H4 (cell line): ENCODE data around the gene COG4. TPM values are rescaled to one million over a fixed set of nuclear protein-coding genes. Genes with fewer than 3 reads are reported as not detected.

ENCODE experiments used
- DNase-seq: peaks from one replicate; pipeline ENCODE4 v3.0.0-alpha.2; 2015; ENCODE audit warnings: low spot score
- total RNA-seq: library from RNA; depleted of rRNA; stranded (reverse); fragments of >200 nt; shearing (Covaris generic); gene quantifications from 2 replicates; pipeline ENCODE4 v1.2.3, GENCODE V29; 2014

COG4 gene
- total RNA-seq, 1 experiment from 2014 or later, result 59.6 TPM

DNA sequence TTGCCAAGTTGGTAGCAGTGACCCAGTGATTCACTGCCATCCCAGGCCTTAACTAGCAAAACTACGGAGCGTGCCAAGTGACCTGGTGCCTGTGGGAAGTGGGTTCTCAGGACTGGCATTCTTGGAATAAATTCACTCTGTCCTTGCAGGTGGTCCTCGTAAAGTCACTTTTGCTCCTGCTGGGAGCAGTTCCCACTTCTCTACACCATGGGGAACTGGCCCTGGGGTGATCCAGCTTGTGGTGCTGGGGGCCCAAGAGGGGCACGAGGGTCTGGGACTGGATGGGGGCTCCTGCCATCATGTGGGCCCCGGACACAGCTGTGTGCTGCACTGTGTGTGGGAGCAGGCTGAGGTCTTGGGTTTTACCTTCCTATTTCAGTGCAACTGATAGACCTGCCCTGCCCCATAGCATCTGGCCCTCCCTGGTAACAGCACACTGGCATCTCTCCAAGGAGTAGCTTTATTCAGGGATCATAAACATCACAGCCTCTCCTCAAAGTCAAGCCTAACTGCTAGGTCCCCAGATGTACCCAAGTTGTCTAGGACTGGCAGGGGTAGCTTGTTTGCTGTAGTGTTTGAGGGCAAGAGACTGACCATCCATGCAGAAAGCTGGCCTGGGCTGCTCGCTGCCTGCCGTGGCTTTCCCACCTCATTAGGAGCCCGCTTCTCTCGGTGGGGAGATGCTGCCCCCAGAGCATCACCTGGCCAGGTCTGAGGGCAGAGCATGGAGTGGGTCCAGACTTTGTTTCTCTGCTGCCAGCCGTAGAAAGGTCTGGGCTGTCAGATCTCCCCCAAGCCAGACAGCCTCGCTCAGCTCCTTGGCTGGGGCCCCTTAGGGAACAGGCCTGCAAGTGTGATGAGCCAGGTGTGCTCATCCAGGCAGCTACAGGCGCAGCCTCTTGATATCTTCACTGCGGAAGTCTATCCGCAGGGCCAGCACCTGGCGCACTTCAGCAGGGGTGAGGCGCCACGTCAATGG, 42.9 kb downstream of the COG4 start:
- DNase-seq, result no peak

DNA sequence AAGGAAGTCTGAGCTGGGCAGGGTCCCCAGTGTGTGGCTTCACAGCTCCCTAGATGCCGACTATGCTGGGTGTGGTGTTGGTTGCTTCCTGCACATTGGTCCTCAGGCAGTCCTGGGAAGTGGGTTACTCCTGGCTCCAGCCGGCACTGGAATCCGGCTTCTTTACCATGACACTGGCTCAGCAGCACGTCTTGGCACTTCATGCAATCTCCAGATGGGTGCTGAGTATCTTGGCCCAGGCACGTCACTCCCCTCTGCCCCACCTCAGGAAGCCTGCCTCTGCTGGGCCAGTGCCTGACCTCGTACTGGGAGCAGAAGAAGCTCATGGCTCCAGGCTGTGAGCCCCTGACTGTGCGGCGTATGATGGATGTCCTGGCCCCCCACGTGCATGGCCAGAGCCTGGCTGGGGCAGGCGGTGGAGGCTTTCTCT, 44.4 kb downstream of the COG4 start:
- DNase-seq, result no peak

- no peak for DNase-seq
Observed at GRCh38 chr16:70478169-70478568, 45.2 kb downstream of the COG4 start.

GRCh38 chr16:70476272-70477020, 46.9 kb downstream of the COG4 start:
- peak; percentile 66 for DNase-seq

- no peak for DNase-seq
Observed at GRCh38 chr16:70475054-70475871, 48.1 kb downstream of the COG4 start.

- no peak for DNase-seq
Observed at GRCh38 chr16:70474320-70475053, 48.9 kb downstream of the COG4 start.

GRCh38 chr16:70473446-70474319, 49.7 kb downstream of the COG4 start:
- DNase-seq, result no peak

- no peak for DNase-seq
Observed at GRCh38 chr16:70472786-70473433, 50.4 kb downstream of the COG4 start.

DNA sequence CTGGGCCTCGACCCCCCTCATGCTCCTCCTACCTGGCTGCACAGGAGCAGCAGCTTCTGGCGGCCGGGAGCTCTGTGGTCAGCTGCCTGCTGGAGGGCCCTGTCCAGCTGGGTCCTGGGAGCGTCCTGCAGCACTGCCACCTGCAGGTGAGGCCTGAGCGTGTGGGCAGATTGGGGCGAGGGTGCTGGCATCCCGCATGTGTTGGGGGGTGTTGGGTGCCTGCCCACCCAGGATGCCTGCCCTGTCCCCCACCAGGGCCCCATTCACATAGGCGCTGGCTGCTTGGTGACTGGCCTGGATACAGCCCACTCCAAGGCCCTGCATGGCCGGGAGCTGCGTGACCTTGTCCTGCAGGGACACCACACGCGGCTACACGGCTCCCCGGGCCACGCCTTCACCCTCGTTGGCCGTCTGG, 52.4 kb downstream of the COG4 start:
- no peak for DNase-seq

GRCh38 chr16:70470141-70470926, 53.0 kb downstream of the COG4 start:
- DNase-seq, result no peak

- no peak for DNase-seq
Observed at GRCh38 chr16:70468776-70469525, 54.4 kb downstream of the COG4 start.

GRCh38 chr16:70467608-70468007, 55.7 kb downstream of the COG4 start:
- no peak for DNase-seq

- no peak for DNase-seq
Observed at GRCh38 chr16:70467113-70467512, 56.2 kb downstream of the COG4 start.

DNA sequence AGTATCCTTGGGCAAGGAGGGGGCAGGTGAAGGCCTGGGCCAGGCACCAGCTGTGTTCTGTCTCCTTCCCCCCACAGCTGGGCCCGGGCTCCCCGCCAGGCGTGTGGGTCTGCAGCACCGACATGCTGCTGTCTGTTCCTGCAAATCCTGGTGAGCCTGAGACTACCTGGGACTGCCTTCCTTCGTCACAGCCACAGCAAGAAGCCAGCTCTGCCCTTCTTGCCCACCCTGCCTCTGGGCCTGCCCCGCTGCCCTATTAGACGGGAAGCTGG, 56.6 kb downstream of the COG4 start:
- DNase-seq, result no peak

DNA sequence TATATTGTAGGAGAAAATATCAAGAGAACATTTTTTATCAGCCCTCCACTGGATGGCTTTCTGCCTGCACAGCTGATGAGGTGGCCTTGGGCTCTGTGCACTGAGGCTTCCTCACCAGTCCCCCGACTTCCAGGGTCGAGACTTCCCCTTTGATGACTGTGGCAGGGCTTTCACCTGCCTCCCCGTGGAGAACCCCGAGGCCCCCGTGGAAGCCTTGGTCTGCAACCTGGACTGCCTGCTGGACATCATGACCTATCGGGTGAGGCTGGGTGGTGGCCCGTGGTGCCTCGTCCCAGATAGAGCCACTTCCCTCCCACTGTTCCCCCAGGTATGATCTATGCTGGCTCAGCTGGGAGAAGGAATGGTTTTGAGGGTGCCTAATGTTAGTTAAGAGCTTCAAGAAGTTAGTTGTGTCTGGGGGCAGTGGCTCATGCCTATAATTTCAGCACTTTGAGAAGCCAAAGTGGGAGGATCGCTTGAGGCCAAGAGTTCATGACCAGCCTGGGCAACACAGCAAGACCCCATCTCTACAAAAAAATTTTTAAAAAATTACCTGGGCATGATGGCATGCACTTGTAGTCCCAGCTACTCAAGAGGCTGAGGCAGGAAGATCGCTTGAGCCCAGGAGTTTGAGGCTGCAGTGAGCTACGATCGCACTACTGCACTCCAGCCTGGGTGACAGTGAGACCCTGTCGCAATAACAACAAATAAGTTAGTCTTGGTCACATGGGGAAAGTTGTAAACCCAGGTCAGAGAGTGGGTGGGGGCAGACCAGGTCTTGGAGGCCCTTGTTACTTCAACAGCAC, 57.2 kb downstream of the COG4 start:
- DNase-seq, result no peak

- no peak for DNase-seq
Observed at GRCh38 chr16:70463235-70463634, 60.1 kb downstream of the COG4 start.

DNA sequence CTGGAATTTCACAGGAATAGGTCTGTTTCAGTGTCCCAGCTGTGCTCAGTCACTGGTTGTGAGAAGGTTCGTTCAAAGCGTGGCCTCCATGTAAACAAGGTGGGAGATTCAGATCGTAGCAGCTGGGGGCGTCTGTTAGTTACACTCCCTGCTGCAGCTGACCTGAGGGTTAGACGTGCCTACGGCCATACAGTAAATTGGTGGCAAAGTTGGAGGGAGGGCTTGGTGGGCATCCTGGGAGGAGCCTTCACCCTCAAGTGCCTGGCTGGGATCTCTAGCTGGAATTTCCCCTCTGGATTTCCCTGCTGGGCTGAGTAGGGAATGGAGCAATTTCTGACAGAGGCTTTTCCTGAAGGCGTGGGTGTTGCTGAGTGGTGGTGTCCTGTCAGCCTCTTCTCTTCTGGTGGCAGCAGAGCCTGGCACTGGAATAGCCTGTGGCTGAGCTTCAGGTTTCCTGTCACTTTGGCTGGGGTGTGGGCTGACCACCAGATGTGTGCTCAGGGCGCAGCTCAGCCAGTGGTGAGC, 62.6 kb downstream of the COG4 start:
- no peak for DNase-seq
